Activated CD8-positive, alpha-beta memory T cell treated with anti-CD3 and anti-CD28 coated beads, Interleukin-2, amount 10 ng/mL, durations not matched to agents 7 days and 5 days (primary cell): ENCODE measurements around the gene FANCE. TPM values are rescaled to one million over a fixed set of nuclear protein-coding genes. Genes with fewer than 3 reads are reported as not detected.
"Not testable (repeated sequence)": the region's sequence is repeated elsewhere in the genome, so short reads cannot be mapped to it uniquely, and the experiment has no call there.

Experiments
- ATAC-seq: fragments of 150-1000 bp; cut with Tn5 transposase; one replicate; pipeline ENCODE4 v1.10.0; 2021; ENCODE audit warnings: moderate library complexity
- CTCF ChIA-PET: fragments of 350-600 bp; sonication (Branson Sonifier 250); formaldehyde crosslinking; loops from one replicate; lab custom pipeline; 2021; ENCODE audit warnings: antibody characterized with exemption; lab: Charles Lee
- DNase-seq: peaks from one replicate; pipeline ENCODE4 v3.0.0-alpha.2; 2020
- H3K27ac Mint-ChIP-seq: one replicate; pipeline ENCODE4 v1.8.0; 2021; ENCODE audit warnings: mild to moderate bottlenecking, mixed read lengths
- H3K27me3 Mint-ChIP-seq: one replicate; pipeline ENCODE4 v1.8.0; 2021; ENCODE audit warnings: mixed read lengths
- H3K36me3 Mint-ChIP-seq: one replicate; pipeline ENCODE4 v1.8.0; 2021; ENCODE audit warnings: mild to moderate bottlenecking, mixed read lengths
- H3K4me1 Mint-ChIP-seq: one replicate; pipeline ENCODE4 v1.8.0; 2021; ENCODE audit warnings: mixed read lengths
- H3K4me3 Mint-ChIP-seq: one replicate; pipeline ENCODE4 v1.8.0; 2021; ENCODE audit warnings: mild to moderate bottlenecking, moderate library complexity, mixed read lengths
- H3K9me3 Mint-ChIP-seq: one replicate; pipeline ENCODE4 v1.8.0; 2022; ENCODE audit warnings: low read depth, mixed read lengths
- total RNA-seq, 2 experiments: library from RNA; stranded (reverse); gene quantifications; one replicate each; pipeline ENCODE4 v1.2.3, GENCODE V29; 2021

The FANCE gene
- total RNA-seq, 2 experiments from 2014 or later: 15.4 to 16.0 TPM

- H3K4me1 Mint-ChIP-seq: peaks cover 45% of the 10 kb centered on the region
- CTCF ChIA-PET: interaction anchor here (0.6 to 9.1 kb wide), 8 partner anchors 23 to 1148 kb away, joined by 3 to 93 read pairs (median 8); partner anchors contain the start of genes DEF6, FANCE and PPARD
- DNase-seq (peak; percentile 66), ATAC-seq (peak; percentile 50)
- H3K9me3 Mint-ChIP-seq: no peaks in the 10 kb centered on the region
- peaks cover 10% of the 10 kb centered on the region for H3K36me3 Mint-ChIP-seq
- peak overlapping the region; percentile 84 for H3K27ac Mint-ChIP-seq
- H3K27me3 Mint-ChIP-seq: no peaks in the 10 kb centered on the region
- H3K4me3 Mint-ChIP-seq: no peak overlapping the region
Observed at GRCh38 chr6:35417979-35418661, 34.0 kb upstream of the FANCE start.

- Mint-ChIP-seq H3K27me3 (no peaks in the 10 kb centered on the region), H3K27ac (peak overlapping the region; percentile 84), H3K9me3 (no peaks in the 10 kb centered on the region), H3K4me3 (no peak overlapping the region), H3K36me3 (peaks cover 7% of the 10 kb centered on the region), H3K4me1 (peaks cover 44% of the 10 kb centered on the region)
- DNase-seq (peak; percentile 71), ATAC-seq (peak; percentile 73)
- CTCF ChIA-PET: interaction anchor here (0.7 to 9.1 kb wide), 18 partner anchors 8 to 121 kb away, joined by 3 to 93 read pairs (median 5); partner anchors contain the start of genes DEF6, FANCE and PPARD
Observed at GRCh38 chr6:35419417-35419816, 32.7 kb upstream of the FANCE start.

DNA sequence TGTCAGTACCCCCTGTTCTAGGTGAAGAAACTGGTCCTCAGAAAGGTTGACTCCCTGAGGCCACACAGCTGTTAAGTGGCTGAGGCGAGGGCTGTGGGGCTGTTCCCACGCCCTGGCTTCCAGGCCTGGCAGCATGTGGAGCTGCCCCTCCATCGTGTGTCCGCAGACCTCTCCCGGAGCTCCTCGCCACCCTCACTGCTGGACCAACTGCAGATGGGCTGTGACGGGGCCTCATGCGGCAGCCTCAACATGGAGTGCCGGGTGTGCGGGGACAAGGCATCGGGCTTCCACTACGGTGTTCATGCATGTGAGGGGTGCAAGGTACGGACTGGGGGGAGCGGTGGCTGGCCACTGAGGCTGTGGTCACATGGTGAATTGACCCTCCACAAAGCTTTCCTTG lies 32.2 kb upstream of the FANCE start:
- Mint-ChIP-seq H3K36me3 (peaks cover 9% of the 10 kb centered on the region), H3K4me3 (no peak overlapping the region), H3K27me3 (no peaks in the 10 kb centered on the region), H3K9me3 (no peaks in the 10 kb centered on the region), H3K4me1 (peaks cover 39% of the 10 kb centered on the region), H3K27ac (peak overlapping the region; percentile 84)
- CTCF ChIA-PET: interaction anchor here (0.7 to 9.1 kb wide), 19 partner anchors 9 to 122 kb away, joined by 3 to 93 read pairs (median 5); partner anchors contain the start of genes DEF6, FANCE and PPARD
- no peak for DNase-seq
- ATAC-seq: no peak

DNA sequence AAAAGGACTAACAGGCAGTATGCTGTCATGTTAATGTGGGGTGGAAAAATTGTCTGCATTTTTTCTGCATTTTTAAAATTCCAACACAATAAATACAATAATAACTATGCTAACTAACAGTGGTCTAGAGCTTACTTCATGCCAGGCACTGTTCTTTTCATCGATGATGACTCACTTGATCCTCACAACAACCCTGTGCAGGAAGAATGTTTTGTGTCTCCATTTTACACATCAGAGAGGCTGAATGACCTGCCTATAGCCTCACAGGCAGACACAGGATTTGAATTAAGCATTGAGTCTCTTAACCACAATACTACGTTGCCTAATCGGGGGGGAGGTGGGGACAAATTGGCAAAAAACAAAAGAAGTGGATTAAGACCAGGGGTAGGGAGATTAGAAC lies 26.9 kb upstream of the FANCE start:
- no peak overlapping the region for H3K27ac Mint-ChIP-seq
- H3K4me1 Mint-ChIP-seq: peaks cover 3% of the 10 kb centered on the region
- ATAC-seq: no peak
- peaks cover 29% of the 10 kb centered on the region for H3K36me3 Mint-ChIP-seq
- no peaks in the 10 kb centered on the region for H3K27me3 Mint-ChIP-seq
- CTCF ChIA-PET: no interaction called here
- no peak overlapping the region for H3K4me3 Mint-ChIP-seq
- DNase-seq: no peak
- H3K9me3 Mint-ChIP-seq: peaks cover 16% of the 10 kb centered on the region

- no peak for ATAC-seq
- DNase-seq: no peak
- Mint-ChIP-seq H3K9me3 (peaks cover 16% of the 10 kb centered on the region), H3K27me3 (no peaks in the 10 kb centered on the region), H3K36me3 (peaks cover 28% of the 10 kb centered on the region), H3K4me3 (no peak overlapping the region), H3K4me1 (no peaks in the 10 kb centered on the region), H3K27ac (peak overlapping the region; percentile 33)
- CTCF ChIA-PET: no interaction called here
Observed at GRCh38 chr6:35426074-35426473, 26.1 kb upstream of the FANCE start.

- Mint-ChIP-seq H3K36me3 (peaks cover 26% of the 10 kb centered on the region), H3K4me3 (no peak overlapping the region), H3K4me1 (no peaks in the 10 kb centered on the region), H3K27ac (no peak overlapping the region), H3K27me3 (no peaks in the 10 kb centered on the region), H3K9me3 (peaks cover 16% of the 10 kb centered on the region)
- no peak for ATAC-seq
- CTCF ChIA-PET: interaction anchor here (0.9 to 1.4 kb wide), 3 partner anchors 21 to 100 kb away, joined by 3 to 4 read pairs (median 3); partner anchors contain the start of gene PPARD
- DNase-seq: no peak
Observed at GRCh38 chr6:35427435-35427834, 24.7 kb upstream of the FANCE start.

DNA sequence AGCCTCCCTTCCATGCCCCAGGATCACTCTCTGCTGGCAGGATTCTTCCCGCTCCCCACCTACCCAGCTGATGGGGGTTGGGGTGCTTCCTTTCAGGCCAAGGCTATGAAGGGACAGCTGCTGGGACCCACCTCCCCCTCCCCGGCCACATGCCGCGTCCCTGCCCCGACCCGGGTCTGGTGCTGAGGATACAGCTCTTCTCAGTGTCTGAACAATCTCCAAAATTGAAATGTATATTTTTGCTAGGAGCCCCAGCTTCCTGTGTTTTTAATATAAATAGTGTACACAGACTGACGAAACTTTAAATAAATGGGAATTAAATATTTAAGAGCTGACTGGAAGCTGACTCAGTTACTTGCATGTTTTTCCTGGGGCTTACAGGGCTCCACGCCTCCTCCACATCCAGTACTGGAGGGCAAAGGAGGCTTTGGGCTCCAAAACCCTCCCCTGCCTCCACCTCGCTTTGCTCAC lies 24.3 kb upstream of the FANCE start:
- H3K4me3 Mint-ChIP-seq: no peak overlapping the region
- ATAC-seq (no peak), DNase-seq (no peak)
- H3K27me3 Mint-ChIP-seq: no peaks in the 10 kb centered on the region
- peaks cover 26% of the 10 kb centered on the region for H3K36me3 Mint-ChIP-seq
- CTCF ChIA-PET: interaction anchor here (0.9 to 1.4 kb wide), 3 partner anchors 21 to 100 kb away, joined by 3 to 4 read pairs (median 3); partner anchors contain the start of gene PPARD
- H3K27ac Mint-ChIP-seq: no peak overlapping the region
- no peaks in the 10 kb centered on the region for H3K4me1 Mint-ChIP-seq
- peaks cover 16% of the 10 kb centered on the region for H3K9me3 Mint-ChIP-seq

GRCh38 chr6:35428421-35429149 lies 23.6 kb upstream of the FANCE start:
- Mint-ChIP-seq H3K4me3 (no peak overlapping the region), H3K4me1 (no peaks in the 10 kb centered on the region), H3K27ac (no peak overlapping the region), H3K27me3 (no peaks in the 10 kb centered on the region), H3K9me3 (peaks cover 16% of the 10 kb centered on the region), H3K36me3 (peaks cover 26% of the 10 kb centered on the region)
- DNase-seq: no peak
- CTCF ChIA-PET: no interaction called here
- no peak for ATAC-seq

- no peak overlapping the region for H3K27ac Mint-ChIP-seq
- ATAC-seq (no peak), DNase-seq (no peak)
- no peaks in the 10 kb centered on the region for H3K27me3 Mint-ChIP-seq
- no peaks in the 10 kb centered on the region for H3K4me1 Mint-ChIP-seq
- H3K9me3 Mint-ChIP-seq: peaks cover 16% of the 10 kb centered on the region
- no peak overlapping the region for H3K4me3 Mint-ChIP-seq
- H3K36me3 Mint-ChIP-seq: peaks cover 26% of the 10 kb centered on the region
- CTCF ChIA-PET: interaction anchor here (0.9 kb wide), 1 partner anchor 10 kb away, joined by 3 read pairs; no protein-coding TSS in a partner anchor
Observed at GRCh38 chr6:35429463-35429862, 22.7 kb upstream of the FANCE start.

DNA sequence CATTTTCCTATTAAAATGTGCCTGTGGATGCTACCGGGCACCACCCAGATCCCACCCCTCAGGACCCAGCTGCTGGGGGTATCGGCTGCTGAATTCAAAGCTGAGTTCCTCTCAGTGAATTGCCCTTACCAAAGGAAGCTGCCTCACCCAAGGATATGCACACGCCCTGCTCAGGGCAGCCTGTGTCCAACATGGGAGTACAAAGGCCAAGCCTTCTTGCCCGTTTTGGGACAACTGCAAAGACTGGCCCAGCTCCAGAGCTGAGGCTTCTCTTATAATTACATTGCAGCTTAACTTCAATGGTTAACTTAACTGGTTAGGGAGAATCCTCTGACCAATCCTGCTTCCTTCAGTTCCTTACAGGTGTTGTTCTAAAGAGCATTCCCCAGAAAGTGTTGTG lies 19.8 kb upstream of the FANCE start:
- Mint-ChIP-seq H3K9me3 (peaks cover 16% of the 10 kb centered on the region), H3K27me3 (no peaks in the 10 kb centered on the region), H3K4me1 (no peaks in the 10 kb centered on the region), H3K36me3 (peaks cover 15% of the 10 kb centered on the region), H3K27ac (no peak overlapping the region), H3K4me3 (no peak overlapping the region)
- ATAC-seq (no peak), DNase-seq (no peak)
- CTCF ChIA-PET: interaction anchor here (1.6 kb wide), 1 partner anchor 12 kb away, joined by 5 read pairs; no protein-coding TSS in a partner anchor

DNA sequence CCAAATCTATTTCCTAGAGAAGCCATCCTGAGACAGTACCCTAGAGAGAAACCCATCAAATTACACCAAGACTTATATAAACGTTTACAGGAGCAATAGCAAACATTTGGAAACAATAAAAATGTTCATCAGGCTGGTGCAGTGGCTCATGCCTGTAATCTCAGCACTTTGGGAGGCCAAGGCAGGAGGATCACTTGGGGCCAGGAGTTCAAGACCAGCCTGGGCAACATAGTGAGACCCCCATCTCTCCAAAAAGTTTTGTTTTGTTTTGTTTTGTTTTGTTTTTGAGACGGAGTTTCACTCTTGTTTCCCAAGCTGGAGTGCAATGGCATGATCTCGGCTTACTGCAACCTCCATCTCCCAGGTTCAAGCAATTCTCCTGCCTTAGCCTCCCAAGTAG lies 19.4 kb upstream of the FANCE start:
- CTCF ChIA-PET: interaction anchor here (1.6 kb wide), 1 partner anchor 12 kb away, joined by 5 read pairs; no protein-coding TSS in a partner anchor
- DNase-seq, H3K27ac Mint-ChIP-seq, ATAC-seq, H3K4me1 Mint-ChIP-seq, H3K4me3 Mint-ChIP-seq, H3K27me3 Mint-ChIP-seq: not testable (repeated sequence)
- H3K36me3 Mint-ChIP-seq: peaks cover 15% of the 10 kb centered on the region
- peaks cover 16% of the 10 kb centered on the region for H3K9me3 Mint-ChIP-seq

DNA sequence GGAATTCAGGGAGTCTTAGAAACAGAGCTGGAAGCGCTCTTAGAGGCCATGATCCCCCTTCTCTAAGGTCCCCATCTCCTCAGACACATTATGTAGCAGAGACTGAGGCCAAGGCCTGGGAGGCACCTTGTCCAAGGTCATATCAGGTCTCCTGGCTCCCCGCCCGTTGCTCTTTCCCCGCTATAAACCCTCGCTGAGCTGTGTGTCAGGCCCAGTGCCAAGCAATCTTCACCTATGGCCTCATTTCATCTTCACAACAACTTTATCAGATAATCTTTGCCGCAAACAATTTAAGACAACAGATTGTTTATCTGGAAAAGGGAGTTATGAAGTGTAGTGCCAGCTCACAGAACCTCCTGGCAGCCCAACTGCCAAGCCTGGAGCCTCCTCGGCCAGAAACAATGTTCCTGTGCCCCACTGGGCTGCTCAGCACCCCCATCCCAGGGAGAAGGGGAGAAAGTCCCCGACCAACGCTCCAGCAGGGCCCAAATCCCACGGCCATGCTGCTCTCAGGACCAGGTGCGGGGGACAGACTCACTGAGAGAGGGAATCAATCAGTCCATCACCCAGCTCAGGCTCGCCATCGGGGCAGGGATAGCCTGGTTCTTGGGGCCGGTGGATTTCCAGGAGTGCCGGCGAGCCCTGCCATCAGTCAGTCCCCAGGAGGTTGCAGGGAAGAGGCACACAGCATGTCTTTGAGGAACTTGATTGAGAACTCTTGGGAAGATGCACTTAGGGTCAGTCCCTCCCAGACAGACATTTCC lies 16.9 kb upstream of the FANCE start:
- ATAC-seq (no peak), DNase-seq (no peak)
- H3K27me3 Mint-ChIP-seq: no peaks in the 10 kb centered on the region
- CTCF ChIA-PET: no interaction called here
- H3K27ac Mint-ChIP-seq: no peak overlapping the region
- no peaks in the 10 kb centered on the region for H3K4me1 Mint-ChIP-seq
- no peak overlapping the region for H3K4me3 Mint-ChIP-seq
- peaks cover under 1% of the 10 kb centered on the region for H3K9me3 Mint-ChIP-seq
- no peaks in the 10 kb centered on the region for H3K36me3 Mint-ChIP-seq
